Ovary (tissue), 3 donors: Measurements from ENCODE around the gene UQCC5.

ENCODE experiments used
- CTCF ChIP-seq, 3 donors: fragments of 450-650 bp in 2 of 3; fragments of 200-600 bp in 1 of 3; IDR thresholded peaks; one replicate each; pipeline versions ENCODE4 v1.5.1 to v1.8.0; 2016 to 2022; ENCODE audit warnings: antibody characterized with exemption in 3 of 3, mild to moderate bottlenecking in 1 of 3
- EP300 ChIP-seq: sonication (generic); formaldehyde crosslinking; IDR thresholded peaks from one replicate; pipeline ENCODE4 v1.6.1; 2017; ENCODE audit warnings: antibody characterized with exemption
- donor health status: DM: no; HTN: no; CAD: no.

DNA sequence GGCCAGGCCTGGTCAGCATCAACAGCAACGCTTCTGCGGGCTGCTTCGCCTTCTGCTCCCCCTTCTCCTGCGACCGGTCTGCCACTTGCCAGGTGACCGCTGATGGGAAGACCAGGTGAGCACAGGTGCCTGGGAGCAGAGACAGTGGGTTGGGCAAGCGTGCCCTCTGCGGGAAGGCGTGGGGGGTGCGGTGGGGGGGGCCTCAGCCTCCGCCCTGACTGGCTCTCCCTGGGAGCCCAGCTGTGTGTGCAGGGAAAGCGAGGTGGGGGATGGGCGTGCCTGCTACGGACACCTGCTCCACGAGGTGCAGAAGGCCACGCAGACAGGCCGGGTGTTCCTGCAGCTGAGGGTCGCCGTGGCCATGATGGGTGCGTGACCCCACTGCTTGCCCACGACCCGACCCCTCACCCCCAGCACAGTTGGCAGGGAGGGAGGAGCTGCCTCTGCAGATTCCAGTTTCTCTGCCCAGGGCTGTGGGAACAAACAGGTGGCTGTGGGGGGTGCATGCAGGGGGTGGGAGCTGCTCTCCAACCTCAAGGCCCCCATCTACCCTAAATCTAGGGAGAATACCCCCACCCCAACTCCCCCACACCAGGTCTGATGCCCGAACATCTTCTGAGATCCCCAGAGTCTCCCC is 32.5 kb upstream of the UQCC5 start:
- TF ChIP-seq CTCF (IDR thresholded peaks at IDR 0.05) (no peak), EP300 (no peak)
